Thyroid gland (tissue), 4 donors: ENCODE data around the gene TNNI2.

ENCODE experiments used
- CTCF ChIP-seq, 6 experiments: fragments of 200-600 bp in 3 of 6; fragments of 450-650 bp in 3 of 6; sonication (generic) in 3 of 6; IDR thresholded peaks; one replicate each; pipeline ENCODE4 v1.5.1; 2016 to 2019; ENCODE audit warnings: antibody characterized with exemption in 6 of 6, mild to moderate bottlenecking in 2 of 6, inconsistent platforms in 1 of 6, moderate library complexity in 1 of 6
- POLR2A ChIP-seq, 2 donors: fragments of 450-650 bp; IDR thresholded peaks; one replicate each; pipeline ENCODE4 v1.6.1; 2017; ENCODE audit warnings: antibody characterized with exemption in 2 of 2, mild to moderate bottlenecking in 2 of 2, moderate library complexity in 1 of 2

GRCh38 chr11:1857064-1857463 lies 18.3 kb downstream of the TNNI2 start:
- TF ChIP-seq CTCF (IDR thresholded peaks at IDR 0.05) (no peak), POLR2A (IDR thresholded peaks at IDR 0.05) (no peak)
